ENCODE results near the gene DCTN2.

DCTN2 gene

GRCh38 chr12:57550641-57551549 is 3.9 kb upstream of the DCTN2 start:
- DNase-seq (ENCODE audit: low spot score) (no peak), FAIRE-seq (no peak)

GRCh38 chr12:57549909-57550640 is 3.1 kb upstream of the DCTN2 start, which contains the start of gene KIF5A:
TSS of gene KIF5A (plus strand) at chr12:57550044. CDS start at chr12:57550272, 228 bp downstream.
- DNase-seq (ENCODE audit: low spot score), result peak; percentile 79
- FAIRE-seq, result no peak

GRCh38 chr12:57549203-57549908 is 2.4 kb upstream of the DCTN2 start:
- FAIRE-seq (no peak), DNase-seq (ENCODE audit: low spot score) (no peak)

- DNase-seq (ENCODE audit: low spot score) (no peak), FAIRE-seq (no peak)
Measured at GRCh38 chr12:57548488-57548887, 1.5 kb upstream of the DCTN2 start.

- no peak for FAIRE-seq
- no peak for DNase-seq (ENCODE audit: low spot score)
Measured at GRCh38 chr12:57548013-57548315, 972 bp upstream of the DCTN2 start.

GRCh38 chr12:57547288-57548012 is 458 bp upstream of the DCTN2 start:
- no peak for FAIRE-seq
- no peak for DNase-seq (ENCODE audit: low spot score)

GRCh38 chr12:57545809-57546437 is 1.1 kb downstream of the DCTN2 start:
- no peak for FAIRE-seq
- DNase-seq (ENCODE audit: low spot score), result no peak

GRCh38 chr12:57543581-57543980 is 3.4 kb downstream of the DCTN2 start:
- no peak for DNase-seq (ENCODE audit: low spot score)
- FAIRE-seq, result no peak

- DNase-seq (ENCODE audit: low spot score) (no peak), FAIRE-seq (no peak)
Measured at GRCh38 chr12:57541717-57542116, 5.3 kb downstream of the DCTN2 start.

- DNase-seq (ENCODE audit: low spot score), result no peak
- no peak for FAIRE-seq
Measured at GRCh38 chr12:57541001-57541400, 6.0 kb downstream of the DCTN2 start.

- no peak for DNase-seq (ENCODE audit: low spot score)
- FAIRE-seq, result no peak
Measured at GRCh38 chr12:57539134-57539768, 7.7 kb downstream of the DCTN2 start.

GRCh38 chr12:57536597-57536942 is 10.4 kb downstream of the DCTN2 start:
- DNase-seq (ENCODE audit: low spot score) (no peak), FAIRE-seq (no peak)

GRCh38 chr12:57535764-57536596 is 11.0 kb downstream of the DCTN2 start:
- no peak for DNase-seq (ENCODE audit: low spot score)
- no peak for FAIRE-seq

GRCh38 chr12:57534991-57535543 is 11.9 kb downstream of the DCTN2 start:
- FAIRE-seq (no peak), DNase-seq (ENCODE audit: low spot score) (no peak)

GRCh38 chr12:57534250-57534649 is 12.7 kb downstream of the DCTN2 start:
- no peak for FAIRE-seq

GRCh38 chr12:57533108-57533507 is 13.9 kb downstream of the DCTN2 start:
- no peak for DNase-seq (ENCODE audit: low spot score)
- FAIRE-seq, result no peak

More at GRCh38 chr12:57534250-57534649, 12.7 kb downstream of the DCTN2 start:
- DNase-seq (ENCODE audit: low spot score), result no peak

- FAIRE-seq (no peak), DNase-seq (ENCODE audit: low spot score) (no peak)
Measured at GRCh38 chr12:57531836-57532235, 15.2 kb downstream of the DCTN2 start.

GRCh38 chr12:57530396-57531142 is 16.4 kb downstream of the DCTN2 start:
- FAIRE-seq, result peak; percentile 53
- DNase-seq (ENCODE audit: low spot score), result no peak

Data from urothelium cell line (cell line).